Fibroblast of lung (primary cell): ENCODE measurements around the gene GRIK4. TPM values are rescaled to one million over a fixed set of nuclear protein-coding genes. Genes with fewer than 3 reads are reported as not detected.
A peak's percentile ranks its signal among the peaks of the same experiment; 100 is the strongest.

Experiments
- DNase-seq, 2 donors: peaks; one replicate each; pipeline versions ENCODE4 v3.0.0 to v3.0.0-alpha.2; 2010; ENCODE audit warnings: low read depth in 2 of 2
- H2AFZ ChIP-seq: 2 replicates; pipeline ENCODE4 v1.5.1; 2012; ENCODE audit warnings: low read length, control low read depth, inconsistent platforms
- H3K27ac ChIP-seq: 2 replicates; pipeline ENCODE4 v1.5.1; 2011; ENCODE audit warnings: low read length, control low read depth; ENCODE audit not compliant: insufficient read depth
- H3K27me3 ChIP-seq: 2 replicates; pipeline ENCODE4 v1.5.1; 2011; ENCODE audit warnings: mild to moderate bottlenecking, low read length; ENCODE audit not compliant: control insufficient read depth, insufficient read depth
- H3K36me3 ChIP-seq: 2 replicates; pipeline ENCODE4 v1.5.1; 2011; ENCODE audit warnings: low read length; ENCODE audit not compliant: control insufficient read depth, insufficient read depth
- H3K4me1 ChIP-seq: 2 replicates; pipeline ENCODE4 v1.5.1; 2011; ENCODE audit warnings: low read length; ENCODE audit not compliant: control insufficient read depth, insufficient read depth; ENCODE audit errors: extremely low read depth
- H3K4me2 ChIP-seq: 2 replicates; pipeline ENCODE4 v1.5.1; 2011; ENCODE audit warnings: low read length, control low read depth; ENCODE audit not compliant: insufficient read depth; ENCODE audit errors: extremely low read depth
- H3K4me3 ChIP-seq, 4 experiments: fragments of 200-600 bp in 1 of 4; sonication (generic) in 1 of 4; replicated peaks in 1 of 4; 2 replicates each; pipeline ENCODE4 v1.5.1; 2011 to 2016; ENCODE audit warnings: low read length in 4 of 4, low read depth in 3 of 4, mild to moderate bottlenecking in 3 of 4, control low read depth in 2 of 4, inconsistent platforms in 1 of 4, mixed read lengths in 1 of 4; ENCODE audit not compliant: insufficient read depth in 1 of 4; ENCODE audit errors: control extremely low read depth in 1 of 4
- H3K79me2 ChIP-seq: 2 replicates; pipeline ENCODE4 v1.5.1; 2012; ENCODE audit warnings: mild to moderate bottlenecking, low read length, inconsistent platforms; ENCODE audit not compliant: control insufficient read depth, insufficient read depth
- H3K9ac ChIP-seq: 2 replicates; pipeline ENCODE4 v1.5.1; 2011; ENCODE audit warnings: mild to moderate bottlenecking, low read length, control low read depth; ENCODE audit not compliant: insufficient read depth
- H3K9me3 ChIP-seq: 2 replicates; pipeline ENCODE4 v1.5.1; 2012; ENCODE audit warnings: low read depth, low read length; ENCODE audit not compliant: control insufficient read depth, insufficient read depth
- H4K20me1 ChIP-seq: 2 replicates; pipeline ENCODE4 v1.5.1; 2011; ENCODE audit warnings: low read length; ENCODE audit not compliant: control insufficient read depth, insufficient read depth; ENCODE audit errors: extremely low read depth
- EZH2 ChIP-seq: IDR thresholded peaks from 2 replicates; pipeline ENCODE4 v1.5.1; 2012; ENCODE audit warnings: low read length, control low read depth, mild to moderate bottlenecking; ENCODE audit errors: missing control alignments
- polyA plus RNA-seq, 2 donors: library from polyadenylated mRNA; depleted of rRNA in 1 of 2; stranded (reverse) in 1 of 2; unstranded in 1 of 2; fragments of >200 nt; gene quantifications; 2 replicates each; pipeline ENCODE4 v1.2.1, GENCODE V29; 2011 to 2012; ENCODE audit warnings: missing spikeins in 1 of 2
- total RNA-seq: library from RNA; depleted of rRNA; stranded (reverse); fragments of >200 nt; gene quantifications from 2 replicates; pipeline ENCODE4 v1.2.1, GENCODE V29; 2014
- TF ChIP-seq, protein P1 (sequence below), 2 donors: IDR thresholded peaks in 1 of 2; conservative IDR thresholded peaks in 1 of 2; 1 replicate in 1 of 2; 2 replicates in 1 of 2; pipeline ENCODE4 v1.5.1; 2011 to 2012; ENCODE audit warnings: low read length in 2 of 2, control low read depth in 1 of 2, inconsistent platforms in 1 of 2, low read depth in 1 of 2, mild to moderate bottlenecking in 1 of 2

The GRIK4 gene
- total and polyA plus RNA-seq, 2 donors (not counting 1 experiment from before 2014, with no cell fraction given) = 0.17 to 1.5 TPM

DNA sequence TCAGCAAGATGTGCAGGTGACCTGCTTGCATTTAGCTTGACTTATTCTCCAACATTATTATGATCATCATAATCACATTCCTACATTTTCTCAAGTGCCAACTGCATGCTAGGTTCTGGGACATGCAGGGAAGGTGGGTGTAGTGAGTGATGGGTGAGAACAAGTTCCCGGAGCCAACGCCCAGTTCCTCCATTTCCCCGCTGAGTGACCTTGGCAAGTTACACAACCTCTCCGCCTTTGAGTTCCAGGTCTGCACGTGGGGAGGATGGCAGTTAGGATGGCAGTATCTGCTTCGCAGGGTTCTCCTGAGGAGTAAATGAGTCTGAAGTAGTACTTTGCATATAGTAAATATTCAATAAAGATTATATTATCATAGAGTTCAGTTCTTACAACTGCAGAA lies 140.3 kb downstream of the GRIK4 start:
- Histone ChIP-seq H3K27ac (no peak overlapping the region), H3K4me3 (no peak overlapping the region), H4K20me1 (no peaks in the 10 kb centered on the region), H3K4me1 (no peaks in the 10 kb centered on the region), H3K9ac (no peak overlapping the region), H3K9me3 (no peaks in the 10 kb centered on the region), H3K36me3 (no peaks in the 10 kb centered on the region), H2AFZ (no peak overlapping the region), H3K27me3 (no peaks in the 10 kb centered on the region), H3K79me2 (no peaks in the 10 kb centered on the region), H3K4me2 (no peak overlapping the region)
- DNase-seq = no peak
- TF ChIP-seq, protein P1, sequence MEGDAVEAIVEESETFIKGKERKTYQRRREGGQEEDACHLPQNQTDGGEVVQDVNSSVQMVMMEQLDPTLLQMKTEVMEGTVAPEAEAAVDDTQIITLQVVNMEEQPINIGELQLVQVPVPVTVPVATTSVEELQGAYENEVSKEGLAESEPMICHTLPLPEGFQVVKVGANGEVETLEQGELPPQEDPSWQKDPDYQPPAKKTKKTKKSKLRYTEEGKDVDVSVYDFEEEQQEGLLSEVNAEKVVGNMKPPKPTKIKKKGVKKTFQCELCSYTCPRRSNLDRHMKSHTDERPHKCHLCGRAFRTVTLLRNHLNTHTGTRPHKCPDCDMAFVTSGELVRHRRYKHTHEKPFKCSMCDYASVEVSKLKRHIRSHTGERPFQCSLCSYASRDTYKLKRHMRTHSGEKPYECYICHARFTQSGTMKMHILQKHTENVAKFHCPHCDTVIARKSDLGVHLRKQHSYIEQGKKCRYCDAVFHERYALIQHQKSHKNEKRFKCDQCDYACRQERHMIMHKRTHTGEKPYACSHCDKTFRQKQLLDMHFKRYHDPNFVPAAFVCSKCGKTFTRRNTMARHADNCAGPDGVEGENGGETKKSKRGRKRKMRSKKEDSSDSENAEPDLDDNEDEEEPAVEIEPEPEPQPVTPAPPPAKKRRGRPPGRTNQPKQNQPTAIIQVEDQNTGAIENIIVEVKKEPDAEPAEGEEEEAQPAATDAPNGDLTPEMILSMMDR (conservative IDR thresholded peaks at IDR 0.05 in 1 of 2, IDR thresholded peaks at IDR 0.05 in 1 of 2; ENCODE audit: low read depth in 1 of 2, low read length in 2 of 2) = no peak
- no peak for TF ChIP-seq EZH2

DNA sequence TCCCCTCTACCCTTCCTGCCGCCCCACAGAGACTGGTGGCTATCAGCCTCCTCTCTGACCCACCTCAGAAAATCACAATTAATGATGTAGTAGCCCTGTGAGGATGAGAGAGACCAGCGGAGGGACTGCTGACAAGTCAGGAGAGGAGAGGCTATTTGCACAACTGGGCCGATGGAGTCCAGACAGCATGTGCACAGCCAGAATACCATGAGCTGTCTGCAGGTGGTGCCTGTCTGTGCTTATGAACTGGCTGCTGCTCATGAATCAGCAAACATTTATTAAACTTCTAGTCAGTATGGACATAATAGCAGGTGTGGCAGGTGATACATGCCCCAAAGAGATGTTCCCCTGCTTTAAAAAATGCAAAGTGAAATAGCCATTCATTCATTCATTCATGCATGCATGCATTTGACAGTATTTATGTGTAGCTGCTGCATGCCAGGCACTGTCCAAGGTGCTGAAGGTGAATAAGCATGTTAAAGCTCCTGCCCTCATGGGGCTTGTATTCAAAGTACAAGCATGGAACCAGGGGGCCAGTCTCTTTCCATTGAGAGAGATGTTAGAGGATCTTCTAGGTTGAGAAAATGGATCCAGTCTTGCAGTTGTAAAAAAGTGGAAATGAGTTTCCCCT lies 141.3 kb downstream of the GRIK4 start:
- Histone ChIP-seq H4K20me1 (no peaks in the 10 kb centered on the region), H3K4me2 (no peak overlapping the region), H3K27me3 (no peaks in the 10 kb centered on the region), H3K9ac (no peak overlapping the region), H3K27ac (no peak overlapping the region), H3K36me3 (no peaks in the 10 kb centered on the region), H3K4me3 (no peak overlapping the region), H3K4me1 (no peaks in the 10 kb centered on the region), H3K9me3 (no peaks in the 10 kb centered on the region), H3K79me2 (no peaks in the 10 kb centered on the region), H2AFZ (no peak overlapping the region)
- TF ChIP-seq EZH2 = no peak
- TF ChIP-seq, protein P1 (conservative IDR thresholded peaks at IDR 0.05 in 1 of 2, IDR thresholded peaks at IDR 0.05 in 1 of 2; ENCODE audit: low read depth in 1 of 2, low read length in 2 of 2) = no peak
- peak; percentile 6 to 28 for DNase-seq

DNA sequence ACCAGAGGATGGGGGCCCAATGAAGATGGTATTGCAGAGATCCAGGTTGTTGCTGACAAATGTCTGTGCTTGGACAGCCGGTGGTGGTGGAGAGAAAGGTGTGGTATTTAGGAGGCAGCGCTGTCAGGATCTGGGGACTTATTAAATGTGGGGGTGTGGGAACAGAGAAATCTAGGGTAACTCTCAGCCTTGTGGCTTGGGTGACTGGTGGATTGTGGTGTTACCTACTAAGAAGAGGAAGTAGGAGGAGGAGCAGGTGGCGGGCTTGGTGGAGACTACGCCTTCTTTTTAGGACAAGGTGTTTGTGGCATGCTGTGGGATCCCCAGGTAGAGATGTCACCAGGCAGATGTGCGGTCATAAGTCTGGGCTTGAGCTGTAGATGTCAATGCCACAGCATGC lies 144.0 kb downstream of the GRIK4 start:
- H3K9me3 ChIP-seq = no peaks in the 10 kb centered on the region
- H2AFZ ChIP-seq = no peak overlapping the region
- no peak for TF ChIP-seq EZH2
- TF ChIP-seq, protein P1 (conservative IDR thresholded peaks at IDR 0.05 in 1 of 2, IDR thresholded peaks at IDR 0.05 in 1 of 2; ENCODE audit: low read depth in 1 of 2, low read length in 2 of 2) = no peak
- no peaks in the 10 kb centered on the region for H3K36me3 ChIP-seq
- H3K27me3 ChIP-seq = no peaks in the 10 kb centered on the region
- H3K79me2 ChIP-seq = no peaks in the 10 kb centered on the region
- no peaks in the 10 kb centered on the region for H4K20me1 ChIP-seq
- no peak overlapping the region for H3K27ac ChIP-seq
- no peak overlapping the region for H3K4me2 ChIP-seq
- no peaks in the 10 kb centered on the region for H3K4me1 ChIP-seq
- H3K9ac ChIP-seq = no peak overlapping the region
- DNase-seq = no peak
- H3K4me3 ChIP-seq = no peak overlapping the region
